ENCODE measurements around the gene SMS. TPM values are rescaled to one million over a fixed set of nuclear protein-coding genes. Genes with fewer than 3 reads are reported as not detected.

SMS gene
- total and polyA plus RNA-seq, 10 of the 15 experiments (the other 5 are each of a cell fraction or from before 2014, with no cell fraction given), result 55.8 to 156 (median 114) TPM

DNA sequence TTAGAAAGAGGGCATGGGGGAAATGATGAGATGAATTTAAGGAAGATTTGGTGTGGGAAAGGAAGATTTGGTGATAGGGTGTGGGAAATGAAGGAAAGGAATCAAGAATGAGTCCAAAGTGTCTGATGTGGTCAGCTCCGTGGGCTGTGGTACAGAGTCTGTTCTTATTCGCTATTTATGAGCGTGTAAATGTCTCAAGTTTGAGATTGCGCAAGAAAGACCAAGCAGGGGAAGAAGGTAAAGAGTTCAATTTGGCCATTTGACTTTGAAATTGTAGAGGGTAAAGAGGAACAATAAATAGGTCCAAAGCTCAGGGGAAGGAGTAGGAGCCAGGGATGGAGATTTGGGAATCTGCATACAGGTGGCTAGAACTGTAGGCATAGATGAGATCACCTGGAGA, 11.3 kb upstream of the SMS start:
- CTCF ChIA-PET, result no interaction called here
- RAD21 ChIA-PET (ENCODE audit: unreplicated experiment), result no interaction called here
- H3K9ac ChIP-seq (ENCODE audit: control insufficient read depth, insufficient read depth, low read length), result no peak overlapping the region
- 76% methylated on average over 4 of the region's 4 CpGs for WGBS (ENCODE audit: insufficient coverage, insufficient replicate concordance, low lambda C conversion rate, missing lambda C conversion rate)
- SMC1A ChIA-PET (ENCODE audit: uncharacterized antibody, unreplicated experiment), result interaction anchor here (0.6 kb wide), 1 partner anchor 1491 kb away, joined by 3 read pairs; no protein-coding TSS in a partner anchor
- no TSS peak for BruUV-seq (replicated peaks)
- no peak overlapping the region for H3K27ac ChIP-seq (ENCODE audit: control insufficient read depth, insufficient read depth)
- FAIRE-seq, result no peak
- no peaks in the 10 kb centered on the region for H3K4me1 ChIP-seq (ENCODE audit: control insufficient read depth, insufficient read depth, low read length)
- intact Hi-C loops (cut with micrococcal nuclease; ENCODE audit: unreplicated experiment), result no loop called here
- no peak overlapping the region for H2AFZ ChIP-seq (ENCODE audit: control insufficient read depth, low read depth, low read length)
- H3K36me3 ChIP-seq (ENCODE audit: control insufficient read depth in 2 of 2, insufficient read depth in 2 of 2, low read length in 1 of 2), result no peaks in the 10 kb centered on the region
- H3K9me3 ChIP-seq (replicated peaks; ENCODE audit: control insufficient read depth, insufficient read depth, low read length), result no peaks in the 10 kb centered on the region
- H3K4me3 ChIP-seq, result no peak overlapping the region
- H3K27me3 ChIP-seq (replicated peaks in 1 of 2; ENCODE audit: control insufficient read depth in 2 of 2, insufficient read depth in 2 of 2, low read length in 1 of 2), result no peaks in the 10 kb centered on the region
- POLR2A ChIA-PET, result no interaction called here
- DNase-seq (ENCODE audit: low read depth, low spot score), result no peak
- in situ Hi-C loops (cut with MboI), result no loop called here
- no peak overlapping the region for H3K4me2 ChIP-seq (ENCODE audit: control insufficient read depth, insufficient read depth)
- H4K20me1 ChIP-seq (ENCODE audit: control insufficient read depth, insufficient read depth), result no peaks in the 10 kb centered on the region
- ATAC-seq, result no peak
- H3K79me2 ChIP-seq (ENCODE audit: control insufficient read depth, insufficient read depth, low read length), result no peaks in the 10 kb centered on the region
- TF ChIP-seq ASH2L (IDR thresholded peaks at IDR 0.05; ENCODE audit: borderline replicate concordance, low read depth) (no peak), HDAC6 (IDR thresholded peaks at IDR 0.05; ENCODE audit: unreplicated experiment) (no peak), SP1 (IDR thresholded peaks at IDR 0.05; ENCODE audit: low read depth, low read length) (no peak), EGR1 (IDR thresholded peaks at IDR 0.05; ENCODE audit: borderline replicate concordance in 1 of 2, low read depth in 2 of 2, low read length in 2 of 2) (no peak), SIX5 (IDR thresholded peaks at IDR 0.05; ENCODE audit: low read depth, low read length, severe bottlenecking) (no peak), SMAD1 (IDR thresholded peaks at IDR 0.05; ENCODE audit: low read depth, partially characterized antibody) (no peak), PAX5 (IDR thresholded peaks at IDR 0.05; ENCODE audit: borderline replicate concordance, low read depth, low read length) (no peak)
- TF ChIP-seq, protein P1, sequence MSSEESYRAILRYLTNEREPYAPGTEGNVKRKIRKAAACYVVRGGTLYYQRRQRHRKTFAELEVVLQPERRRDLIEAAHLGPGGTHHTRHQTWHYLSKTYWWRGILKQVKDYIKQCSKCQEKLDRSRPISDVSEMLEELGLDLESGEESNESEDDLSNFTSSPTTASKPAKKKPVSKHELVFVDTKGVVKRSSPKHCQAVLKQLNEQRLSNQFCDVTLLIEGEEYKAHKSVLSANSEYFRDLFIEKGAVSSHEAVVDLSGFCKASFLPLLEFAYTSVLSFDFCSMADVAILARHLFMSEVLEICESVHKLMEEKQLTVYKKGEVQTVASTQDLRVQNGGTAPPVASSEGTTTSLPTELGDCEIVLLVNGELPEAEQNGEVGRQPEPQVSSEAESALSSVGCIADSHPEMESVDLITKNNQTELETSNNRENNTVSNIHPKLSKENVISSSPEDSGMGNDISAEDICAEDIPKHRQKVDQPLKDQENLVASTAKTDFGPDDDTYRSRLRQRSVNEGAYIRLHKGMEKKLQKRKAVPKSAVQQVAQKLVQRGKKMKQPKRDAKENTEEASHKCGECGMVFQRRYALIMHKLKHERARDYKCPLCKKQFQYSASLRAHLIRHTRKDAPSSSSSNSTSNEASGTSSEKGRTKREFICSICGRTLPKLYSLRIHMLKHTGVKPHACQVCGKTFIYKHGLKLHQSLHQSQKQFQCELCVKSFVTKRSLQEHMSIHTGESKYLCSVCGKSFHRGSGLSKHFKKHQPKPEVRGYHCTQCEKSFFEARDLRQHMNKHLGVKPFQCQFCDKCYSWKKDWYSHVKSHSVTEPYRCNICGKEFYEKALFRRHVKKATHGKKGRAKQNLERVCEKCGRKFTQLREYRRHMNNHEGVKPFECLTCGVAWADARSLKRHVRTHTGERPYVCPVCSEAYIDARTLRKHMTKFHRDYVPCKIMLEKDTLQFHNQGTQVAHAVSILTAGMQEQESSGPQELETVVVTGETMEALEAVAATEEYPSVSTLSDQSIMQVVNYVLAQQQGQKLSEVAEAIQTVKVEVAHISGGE (CRISPR knock-in tag; IDR thresholded peaks at IDR 0.05), result no peak
- TF ChIP-seq, protein P2, sequence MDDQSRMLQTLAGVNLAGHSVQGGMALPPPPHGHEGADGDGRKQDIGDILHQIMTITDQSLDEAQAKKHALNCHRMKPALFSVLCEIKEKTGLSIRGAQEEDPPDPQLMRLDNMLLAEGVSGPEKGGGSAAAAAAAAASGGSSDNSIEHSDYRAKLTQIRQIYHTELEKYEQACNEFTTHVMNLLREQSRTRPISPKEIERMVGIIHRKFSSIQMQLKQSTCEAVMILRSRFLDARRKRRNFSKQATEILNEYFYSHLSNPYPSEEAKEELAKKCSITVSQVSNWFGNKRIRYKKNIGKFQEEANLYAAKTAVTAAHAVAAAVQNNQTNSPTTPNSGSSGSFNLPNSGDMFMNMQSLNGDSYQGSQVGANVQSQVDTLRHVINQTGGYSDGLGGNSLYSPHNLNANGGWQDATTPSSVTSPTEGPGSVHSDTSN (IDR thresholded peaks at IDR 0.05; ENCODE audit: insufficient replicate concordance, low read depth, low read length), result no peak
- TF ChIP-seq, protein P3, sequence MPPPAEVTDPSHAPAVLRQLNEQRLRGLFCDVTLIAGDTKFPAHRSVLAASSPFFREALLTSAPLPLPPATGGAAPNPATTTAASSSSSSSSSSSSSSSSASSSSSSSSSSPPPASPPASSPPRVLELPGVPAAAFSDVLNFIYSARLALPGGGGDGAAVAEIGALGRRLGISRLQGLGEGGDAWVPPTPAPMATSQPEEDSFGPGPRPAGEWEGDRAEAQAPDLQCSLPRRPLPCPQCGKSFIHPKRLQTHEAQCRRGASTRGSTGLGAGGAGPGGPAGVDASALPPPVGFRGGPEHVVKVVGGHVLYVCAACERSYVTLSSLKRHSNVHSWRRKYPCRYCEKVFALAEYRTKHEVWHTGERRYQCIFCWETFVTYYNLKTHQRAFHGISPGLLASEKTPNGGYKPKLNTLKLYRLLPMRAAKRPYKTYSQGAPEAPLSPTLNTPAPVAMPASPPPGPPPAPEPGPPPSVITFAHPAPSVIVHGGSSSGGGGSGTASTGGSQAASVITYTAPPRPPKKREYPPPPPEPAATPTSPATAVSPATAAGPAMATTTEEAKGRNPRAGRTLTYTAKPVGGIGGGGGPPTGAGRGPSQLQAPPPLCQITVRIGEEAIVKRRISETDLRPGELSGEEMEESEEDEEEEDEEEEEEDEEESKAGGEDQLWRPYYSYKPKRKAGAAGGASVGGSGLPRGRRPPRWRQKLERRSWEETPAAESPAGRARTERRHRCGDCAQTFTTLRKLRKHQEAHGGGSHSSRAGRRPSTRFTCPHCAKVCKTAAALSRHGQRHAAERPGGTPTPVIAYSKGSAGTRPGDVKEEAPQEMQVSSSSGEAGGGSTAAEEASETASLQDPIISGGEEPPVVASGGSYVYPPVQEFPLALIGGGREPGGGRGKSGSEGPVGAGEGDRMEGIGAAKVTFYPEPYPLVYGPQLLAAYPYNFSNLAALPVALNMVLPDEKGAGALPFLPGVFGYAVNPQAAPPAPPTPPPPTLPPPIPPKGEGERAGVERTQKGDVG (CRISPR knock-in tag; IDR thresholded peaks at IDR 0.05), result no peak
- TF ChIP-seq, protein P4, sequence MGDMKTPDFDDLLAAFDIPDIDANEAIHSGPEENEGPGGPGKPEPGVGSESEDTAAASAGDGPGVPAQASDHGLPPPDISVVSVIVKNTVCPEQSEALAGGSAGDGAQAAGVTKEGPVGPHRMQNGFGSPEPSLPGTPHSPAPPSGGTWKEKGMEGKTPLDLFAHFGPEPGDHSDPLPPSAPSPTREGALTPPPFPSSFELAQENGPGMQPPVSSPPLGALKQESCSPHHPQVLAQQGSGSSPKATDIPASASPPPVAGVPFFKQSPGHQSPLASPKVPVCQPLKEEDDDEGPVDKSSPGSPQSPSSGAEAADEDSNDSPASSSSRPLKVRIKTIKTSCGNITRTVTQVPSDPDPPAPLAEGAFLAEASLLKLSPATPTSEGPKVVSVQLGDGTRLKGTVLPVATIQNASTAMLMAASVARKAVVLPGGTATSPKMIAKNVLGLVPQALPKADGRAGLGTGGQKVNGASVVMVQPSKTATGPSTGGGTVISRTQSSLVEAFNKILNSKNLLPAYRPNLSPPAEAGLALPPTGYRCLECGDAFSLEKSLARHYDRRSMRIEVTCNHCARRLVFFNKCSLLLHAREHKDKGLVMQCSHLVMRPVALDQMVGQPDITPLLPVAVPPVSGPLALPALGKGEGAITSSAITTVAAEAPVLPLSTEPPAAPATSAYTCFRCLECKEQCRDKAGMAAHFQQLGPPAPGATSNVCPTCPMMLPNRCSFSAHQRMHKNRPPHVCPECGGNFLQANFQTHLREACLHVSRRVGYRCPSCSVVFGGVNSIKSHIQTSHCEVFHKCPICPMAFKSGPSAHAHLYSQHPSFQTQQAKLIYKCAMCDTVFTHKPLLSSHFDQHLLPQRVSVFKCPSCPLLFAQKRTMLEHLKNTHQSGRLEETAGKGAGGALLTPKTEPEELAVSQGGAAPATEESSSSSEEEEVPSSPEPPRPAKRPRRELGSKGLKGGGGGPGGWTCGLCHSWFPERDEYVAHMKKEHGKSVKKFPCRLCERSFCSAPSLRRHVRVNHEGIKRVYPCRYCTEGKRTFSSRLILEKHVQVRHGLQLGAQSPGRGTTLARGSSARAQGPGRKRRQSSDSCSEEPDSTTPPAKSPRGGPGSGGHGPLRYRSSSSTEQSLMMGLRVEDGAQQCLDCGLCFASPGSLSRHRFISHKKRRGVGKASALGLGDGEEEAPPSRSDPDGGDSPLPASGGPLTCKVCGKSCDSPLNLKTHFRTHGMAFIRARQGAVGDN (IDR thresholded peaks at IDR 0.05), result no peak
